Adrenal gland (tissue), 12 donors: ENCODE results near the gene PEX3. TPM values are rescaled to one million over a fixed set of nuclear protein-coding genes. Genes with fewer than 3 reads are reported as not detected.

Source experiments
- DNase-seq, 7 donors: peaks; one replicate each; pipeline ENCODE4 v3.0.0-alpha.2; 2019 to 2020
- H3K27ac ChIP-seq, 5 donors: fragments of 200-600 bp; sonication (generic) in 4 of 5; 1 replicate in 3 of 5; 2 replicates in 2 of 5; pipeline versions ENCODE4 v1.5.1 to v1.8.0; 2016 to 2020; ENCODE audit warnings: mild to moderate bottlenecking in 1 of 5
- H3K27me3 ChIP-seq: fragments of 200-600 bp; 2 replicates; pipeline ENCODE4 v1.8.0; 2021
- H3K36me3 ChIP-seq, 2 donors: fragments of 200-600 bp; replicated peaks in 1 of 2; 1 replicate in 1 of 2; 2 replicates in 1 of 2; pipeline versions ENCODE4 v1.5.1 to v1.8.0; 2018 to 2022
- H3K4me1 ChIP-seq, 2 donors: fragments of 200-600 bp; replicated peaks in 1 of 2; 1 replicate in 1 of 2; 2 replicates in 1 of 2; pipeline versions ENCODE4 v1.5.1 to v1.8.0; 2018 to 2021
- H3K4me3 ChIP-seq, 4 donors: fragments of 200-600 bp; sonication (generic) in 3 of 4; one replicate each; pipeline ENCODE4 v1.5.1; 2016 to 2018
- H3K9me3 ChIP-seq, 3 donors: fragments of 200-600 bp; sonication (generic) in 1 of 3; replicated peaks in 1 of 3; 1 replicate in 2 of 3; 2 replicates in 1 of 3; pipeline versions ENCODE4 v1.5.1 to v1.8.0; 2016 to 2021
- POLR2A ChIP-seq, 2 donors: fragments of 450-650 bp; IDR thresholded peaks; one replicate each; pipeline ENCODE4 v1.6.1; 2017; ENCODE audit warnings: antibody characterized with exemption in 2 of 2, mild to moderate bottlenecking in 2 of 2, moderate library complexity in 1 of 2
- WGBS, 4 donors: extraction: QIAGEN DNeasy Blood & Tissue Kit in 2 of 4; methylation state at CpG; one replicate each; pipeline versions ENCODE4 v1.1.5 to v1.1.7; 2013 to 2017; 5-methylcytosine and 5-hydroxymethylcytosine counted together
- intact Hi-C, 2 donors: fragments of 100-400 bp; cut with DNase I; formaldehyde crosslinking; loops; one replicate each; pipeline versions ENCODE4 v1.14.1 to v1.15.0; 2022 to 2023
- polyA plus RNA-seq, 3 donors: library from polyadenylated mRNA; stranded (reverse); fragments of 200-250 nt in 2 of 3; fragments of 350-450 nt in 1 of 3; fragmentation: Illumina TruSeq in 1 of 3; extraction: RNeasy Lipid Tissue Mini Kit (QIAGEN cat#74804) in 1 of 3; gene quantifications; one replicate each; pipeline ENCODE4 v1.2.3, GENCODE V29; 2013 to 2014
- total RNA-seq, 9 donors: library from RNA; depleted of rRNA in 4 of 9; stranded (reverse); fragments of >200 nt in 4 of 9; fragments of 120-200 nt in 1 of 9; fragmentation: NEBNext Ultra II Directional in 1 of 9; extraction: Animal tissue kit (Norgen Biotek cat#: 25700) in 1 of 9; gene quantifications; one replicate each; pipeline versions ENCODE4 v1.1.0 to v1.2.4, GENCODE V29; 2013 to 2023
- TF ChIP-seq, protein P1 (sequence below), 6 experiments: fragments of 450-650 bp in 4 of 6; fragments of 200-600 bp in 2 of 6; sonication (generic) in 1 of 6; IDR thresholded peaks; 1 replicate in 5 of 6; 2 replicates in 1 of 6; pipeline versions ENCODE4 v1.5.1 to v1.8.0; 2016 to 2021; ENCODE audit warnings: antibody characterized with exemption in 6 of 6, mild to moderate bottlenecking in 2 of 6, moderate library complexity in 1 of 6
- donor health status: healthy with polysubstance abuse.
- donor health status: Bipolar disorder and iron deficiency.
- donor health status: DM: yes; HTN: yes; CAD: no.
- donor health status: DM: no; HTN: no; CAD: no.
- donor health status: DM: no; HTN: no; CAD: no.
- donor health status: DM: yes; HTN: yes; CAD: no.

Gene PEX3
- total and polyA plus RNA-seq, 12 donors = 16.3 to 165 (median 54.2) TPM

DNA sequence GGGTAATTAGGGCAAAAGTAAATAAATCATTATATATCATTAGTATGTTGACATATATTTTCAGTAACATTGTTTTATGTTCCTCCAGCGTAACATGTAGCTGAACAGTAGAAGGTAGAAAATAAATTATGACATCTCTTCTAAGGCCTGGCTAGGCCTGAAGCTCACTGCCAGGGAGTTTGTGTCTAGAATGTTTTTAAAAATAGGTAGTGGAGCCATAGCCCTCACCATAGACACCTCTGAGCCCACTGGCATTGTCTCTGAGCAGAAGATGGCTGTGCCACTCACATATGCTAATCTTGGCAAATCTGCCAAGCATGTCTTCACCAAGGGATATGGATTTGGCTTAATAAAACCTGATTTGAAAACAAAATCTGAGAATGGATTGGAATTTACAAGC is 39.6 kb downstream of the PEX3 start:
- H3K36me3 ChIP-seq = peaks cover 0 to 12% of the 10 kb centered on the region in 2 donors
- H3K27ac ChIP-seq = no peak overlapping the region
- no peaks in the 10 kb centered on the region for H3K4me1 ChIP-seq
- 94 to 100% (median 96%) methylated on average over 1 of the region's 1 CpG for WGBS, 4 donors
- TF ChIP-seq POLR2A (IDR thresholded peaks at IDR 0.05) = no peak
- TF ChIP-seq, protein P1, sequence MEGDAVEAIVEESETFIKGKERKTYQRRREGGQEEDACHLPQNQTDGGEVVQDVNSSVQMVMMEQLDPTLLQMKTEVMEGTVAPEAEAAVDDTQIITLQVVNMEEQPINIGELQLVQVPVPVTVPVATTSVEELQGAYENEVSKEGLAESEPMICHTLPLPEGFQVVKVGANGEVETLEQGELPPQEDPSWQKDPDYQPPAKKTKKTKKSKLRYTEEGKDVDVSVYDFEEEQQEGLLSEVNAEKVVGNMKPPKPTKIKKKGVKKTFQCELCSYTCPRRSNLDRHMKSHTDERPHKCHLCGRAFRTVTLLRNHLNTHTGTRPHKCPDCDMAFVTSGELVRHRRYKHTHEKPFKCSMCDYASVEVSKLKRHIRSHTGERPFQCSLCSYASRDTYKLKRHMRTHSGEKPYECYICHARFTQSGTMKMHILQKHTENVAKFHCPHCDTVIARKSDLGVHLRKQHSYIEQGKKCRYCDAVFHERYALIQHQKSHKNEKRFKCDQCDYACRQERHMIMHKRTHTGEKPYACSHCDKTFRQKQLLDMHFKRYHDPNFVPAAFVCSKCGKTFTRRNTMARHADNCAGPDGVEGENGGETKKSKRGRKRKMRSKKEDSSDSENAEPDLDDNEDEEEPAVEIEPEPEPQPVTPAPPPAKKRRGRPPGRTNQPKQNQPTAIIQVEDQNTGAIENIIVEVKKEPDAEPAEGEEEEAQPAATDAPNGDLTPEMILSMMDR (IDR thresholded peaks at IDR 0.05) = no peak
- H3K9me3 ChIP-seq = no peaks in the 10 kb centered on the region
- intact Hi-C loops = no loop called here
- no peaks in the 10 kb centered on the region for H3K27me3 ChIP-seq
- no peak for DNase-seq
- no peak overlapping the region for H3K4me3 ChIP-seq

DNA sequence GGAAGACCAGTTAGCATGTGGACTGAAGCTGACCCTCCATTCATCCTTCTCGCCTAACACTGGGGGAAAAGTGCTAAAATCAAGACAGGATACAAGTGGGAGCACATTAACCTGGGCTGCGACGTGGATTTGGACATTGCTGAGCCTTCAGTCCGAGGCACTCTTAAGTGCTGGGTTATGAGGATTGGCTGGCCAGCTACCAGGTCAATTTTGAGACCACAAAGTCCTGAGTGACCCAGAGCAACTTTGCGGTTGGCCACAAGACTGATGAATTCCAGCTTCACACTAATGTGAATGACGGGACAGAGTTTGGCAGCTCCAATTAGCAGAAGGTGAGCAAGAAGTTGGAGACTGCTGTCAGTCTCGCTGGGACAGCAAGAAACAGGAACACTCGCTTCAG is 40.2 kb downstream of the PEX3 start:
- Histone ChIP-seq H3K4me1 (no peaks in the 10 kb centered on the region), H3K27ac (no peak overlapping the region), H3K27me3 (no peaks in the 10 kb centered on the region), H3K36me3 (peaks cover 0 to 15% of the 10 kb centered on the region in 2 donors), H3K9me3 (no peaks in the 10 kb centered on the region), H3K4me3 (no peak overlapping the region)
- DNase-seq = no peak
- WGBS, 4 donors = 95 to 98% (median 96%) methylated on average over 8 of the region's 8 CpGs
- no peak for TF ChIP-seq POLR2A (IDR thresholded peaks at IDR 0.05)
- TF ChIP-seq, protein P1 (IDR thresholded peaks at IDR 0.05) = no peak
- intact Hi-C loops = no loop called here

DNA sequence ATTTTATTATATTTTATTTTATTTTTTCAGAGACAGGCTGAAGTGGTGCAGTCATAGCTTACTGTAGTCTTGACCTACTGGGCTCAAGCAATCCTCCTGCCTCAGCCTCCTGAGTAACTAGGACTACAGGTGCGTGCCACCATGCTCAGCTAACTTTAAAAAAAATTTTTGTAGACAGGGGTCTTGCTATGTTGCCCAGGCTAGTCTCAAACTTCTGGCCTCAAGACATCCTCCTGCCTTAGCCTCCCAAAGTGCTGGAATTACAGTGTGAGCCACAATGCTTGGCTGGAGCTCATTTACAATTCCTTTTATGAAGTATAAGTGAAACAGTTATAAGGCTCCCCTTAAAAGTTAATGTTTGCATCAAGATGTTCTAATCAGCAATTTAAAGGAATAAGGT is 46.4 kb downstream of the PEX3 start:
- Histone ChIP-seq H3K4me1 (no peaks in the 10 kb centered on the region), H3K27me3 (no peaks in the 10 kb centered on the region), H3K4me3 (no peak overlapping the region), H3K9me3 (no peaks in the 10 kb centered on the region), H3K36me3 (peaks cover 0 to 40% of the 10 kb centered on the region in 2 donors), H3K27ac (no peak overlapping the region)
- TF ChIP-seq, protein P1 (IDR thresholded peaks at IDR 0.05) = no peak
- no peak for TF ChIP-seq POLR2A (IDR thresholded peaks at IDR 0.05)
- intact Hi-C loops = no loop called here
- no peak for DNase-seq
- WGBS, 4 donors = 86 to 100% (median 96%) methylated on average over 1 of the region's 1 CpG

DNA sequence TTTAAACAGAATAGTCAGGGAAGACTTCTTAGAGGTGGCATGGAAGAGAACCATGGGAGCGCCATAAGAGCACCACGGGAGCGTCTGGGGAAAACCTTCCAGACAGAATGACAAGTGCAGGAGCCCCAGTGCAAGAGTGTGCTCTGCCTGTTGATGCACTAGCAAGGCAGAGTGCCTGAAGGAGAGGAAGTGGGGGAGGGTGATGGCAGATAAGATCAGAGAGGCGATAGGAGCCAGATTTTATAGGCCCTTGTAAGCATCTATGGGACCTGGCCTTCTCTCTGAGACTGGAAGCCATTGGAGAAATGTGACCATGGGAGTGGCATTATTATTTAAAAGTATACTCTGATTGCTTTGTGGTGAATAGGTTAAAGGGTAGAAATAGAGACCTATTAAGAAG is 47.8 kb downstream of the PEX3 start:
- Histone ChIP-seq H3K4me3 (no peak overlapping the region), H3K27me3 (no peaks in the 10 kb centered on the region), H3K27ac (no peak overlapping the region), H3K4me1 (no peaks in the 10 kb centered on the region), H3K9me3 (no peaks in the 10 kb centered on the region), H3K36me3 (peaks cover 0 to 44% of the 10 kb centered on the region in 2 donors)
- DNase-seq = no peak
- intact Hi-C loops = no loop called here
- TF ChIP-seq, protein P1 (IDR thresholded peaks at IDR 0.05) = no peak
- no peak for TF ChIP-seq POLR2A (IDR thresholded peaks at IDR 0.05)
- whole genome bisulfite sequencing, 4 donors = 87 to 93% (median 87%) methylated on average over 4 of the region's 4 CpGs
